IMR-90 (cell line): ENCODE measurements around the gene SLC19A2. TPM values are rescaled to one million over a fixed set of nuclear protein-coding genes. Genes with fewer than 3 reads are reported as not detected.

Source experiments
- ATAC-seq: fragments of 200-7000 bp; cut with Tn5 transposase; 2 replicates; pipeline ENCODE4 v1.9.1; 2020; ENCODE audit warnings: low read depth, mild to moderate bottlenecking, moderate library complexity
- BruUV-seq: library from RNA; stranded (reverse); fragments of 400-500 nt; replicated peaks from 2 replicates; lab custom pipeline; 2021; lab: Mats Ljungman, UMichigan
- CTCF ChIA-PET: fragments of 300-600 bp; formaldehyde crosslinking; extraction: SDS; loops from one replicate; lab custom pipeline; 2021; ENCODE audit warnings: antibody characterized with exemption; lab: Yijun Ruan, JAX
- POLR2A ChIA-PET: fragments of 300-600 bp; sonication (Branson Sonifier 250); formaldehyde crosslinking; loops from one replicate; lab custom pipeline; 2022; ENCODE audit warnings: antibody characterized with exemption; ENCODE audit not compliant: unreplicated experiment; lab: Charles Lee
- DNase-seq: peaks from one replicate; pipeline ENCODE4 v3.0.0; 2013
- H2AFZ ChIP-seq: replicated peaks from 2 replicates; pipeline ENCODE3; 2013; ENCODE audit warnings: low read length, mild to moderate bottlenecking; ENCODE audit not compliant: poor library complexity
- H2AK5ac ChIP-seq: 2 replicates; pipeline ENCODE4 v1.6.1; 2013; ENCODE audit warnings: low read depth, low read length, inconsistent platforms
- H2AK9ac ChIP-seq: replicated peaks from 2 replicates; pipeline ENCODE3; 2013; ENCODE audit warnings: mild to moderate bottlenecking, low read depth, low read length, moderate library complexity; ENCODE audit not compliant: poor library complexity
- H2BK120ac ChIP-seq: 2 replicates; pipeline ENCODE4 v1.6.1; 2013; ENCODE audit warnings: low read depth, low read length, inconsistent platforms
- H2BK15ac ChIP-seq: 3 replicates; pipeline ENCODE4 v1.6.1; 2013; ENCODE audit warnings: low read depth, low read length, inconsistent platforms
- H2BK20ac ChIP-seq: 2 replicates; pipeline ENCODE4 v1.6.1; 2013; ENCODE audit warnings: low read depth, mild to moderate bottlenecking, inconsistent platforms, low read length, moderate library complexity
- H2BK5ac ChIP-seq: 2 replicates; pipeline ENCODE4 v1.6.1; 2013; ENCODE audit warnings: mild to moderate bottlenecking, low read depth, low read length, inconsistent platforms; ENCODE audit not compliant: poor library complexity, severe bottlenecking
- H3K14ac ChIP-seq: replicated peaks from 2 replicates; pipeline ENCODE4 v1.6.1; 2013; ENCODE audit warnings: low read depth, low read length, inconsistent platforms
- H3K18ac ChIP-seq: 2 replicates; pipeline ENCODE4 v1.6.1; 2013; ENCODE audit warnings: low read depth, low read length, control low read depth
- H3K23ac ChIP-seq: 2 replicates; pipeline ENCODE4 v1.6.1; 2013; ENCODE audit warnings: low read depth, low read length, inconsistent platforms
- H3K27ac ChIP-seq: 2 replicates; pipeline ENCODE4 v1.5.1; 2013; ENCODE audit warnings: mild to moderate bottlenecking, control low read depth, low read length; ENCODE audit not compliant: insufficient read depth
- H3K27me3 ChIP-seq: 2 replicates; pipeline ENCODE4 v1.6.1; 2013; ENCODE audit warnings: low read length; ENCODE audit not compliant: control insufficient read depth, insufficient read depth
- H3K36me3 ChIP-seq: 2 replicates; pipeline ENCODE4 v1.6.1; 2013; ENCODE audit warnings: low read length, mixed read lengths; ENCODE audit not compliant: control insufficient read depth, insufficient read depth
- H3K4ac ChIP-seq: 2 replicates; pipeline ENCODE4 v1.6.1; 2013; ENCODE audit warnings: low read depth, low read length, inconsistent platforms
- H3K4me1 ChIP-seq: 2 replicates; pipeline ENCODE4 v1.6.1; 2013; ENCODE audit warnings: low read length, mixed read lengths; ENCODE audit not compliant: control insufficient read depth, insufficient read depth
- H3K4me2 ChIP-seq: 2 replicates; pipeline ENCODE4 v1.6.1; 2013; ENCODE audit warnings: low read depth, mild to moderate bottlenecking, control low read depth, low read length, moderate library complexity
- H3K4me3 ChIP-seq: 2 replicates; pipeline ENCODE4 v1.5.1; 2013; ENCODE audit warnings: low read depth, mild to moderate bottlenecking, control low read depth, low read length, moderate library complexity; ENCODE audit not compliant: insufficient read depth
- H3K56ac ChIP-seq: 2 replicates; pipeline ENCODE4 v1.6.1; 2013; ENCODE audit warnings: low read length, inconsistent platforms; ENCODE audit not compliant: insufficient read depth; ENCODE audit errors: extremely low read depth
- H3K79me1 ChIP-seq, 2 experiments: 2 replicates each; pipeline ENCODE4 v1.6.1; 2013; ENCODE audit warnings: low read length in 2 of 2, inconsistent platforms in 1 of 2, low read depth in 1 of 2
- H3K9ac ChIP-seq: 2 replicates; pipeline ENCODE4 v1.6.1; 2013; ENCODE audit warnings: low read depth, low read length, control low read depth
- H3K9me1 ChIP-seq: 2 replicates; pipeline ENCODE4 v1.6.1; 2013; ENCODE audit warnings: low read length, inconsistent platforms; ENCODE audit not compliant: insufficient read depth
- H3K9me3 ChIP-seq: 2 replicates; pipeline ENCODE4 v1.6.1; 2013; ENCODE audit warnings: low read length; ENCODE audit not compliant: control insufficient read depth, insufficient read depth
- H4K20me1 ChIP-seq: 2 replicates; pipeline ENCODE4 v1.6.1; 2013; ENCODE audit warnings: low read length, inconsistent platforms; ENCODE audit not compliant: insufficient read depth
- H4K5ac ChIP-seq: 2 replicates; pipeline ENCODE4 v1.6.1; 2013; ENCODE audit warnings: mild to moderate bottlenecking, low read depth, low read length, control low read depth
- H4K8ac ChIP-seq, 2 experiments: 2 replicates each; pipeline ENCODE4 v1.6.1; 2013; ENCODE audit warnings: low read depth in 2 of 2, low read length in 2 of 2, control low read depth in 1 of 2, inconsistent platforms in 1 of 2
- H4K91ac ChIP-seq: 2 replicates; pipeline ENCODE4 v1.6.1; 2013; ENCODE audit warnings: low read depth, low read length, inconsistent platforms; ENCODE audit not compliant: insufficient read depth
- BHLHE40 ChIP-seq: fragments of 150-350 bp; IDR thresholded peaks from 2 replicates; pipeline ENCODE4 v1.6.1; 2016; ENCODE audit warnings: mild to moderate bottlenecking, low read depth, low read length
- CEBPB ChIP-seq: IDR thresholded peaks from 2 replicates; pipeline ENCODE4 v1.6.1; 2012; ENCODE audit warnings: low read depth, low read length, improper control_type of control experiment
- CHD1 ChIP-seq: IDR thresholded peaks from 2 replicates; pipeline ENCODE4 v1.6.1; 2012; ENCODE audit warnings: low read depth, low read length, improper control_type of control experiment
- MAFK ChIP-seq: IDR thresholded peaks from 2 replicates; pipeline ENCODE4 v1.6.1; 2012; ENCODE audit warnings: low read depth, low read length, improper control_type of control experiment
- MAZ ChIP-seq: IDR thresholded peaks from 2 replicates; pipeline ENCODE4 v1.6.1; 2012; ENCODE audit warnings: low read depth, mild to moderate bottlenecking, low read length, improper control_type of control experiment, moderate library complexity, borderline replicate concordance
- NFE2L2 ChIP-seq: fragments of 150-350 bp; IDR thresholded peaks from 2 replicates; pipeline ENCODE4 v1.6.1; 2016; ENCODE audit warnings: low read depth, mild to moderate bottlenecking, low read length
- RAD21 ChIP-seq: IDR thresholded peaks from 2 replicates; pipeline ENCODE4 v1.6.1; 2012; ENCODE audit warnings: low read length, improper control_type of control experiment
- RCOR1 ChIP-seq: IDR thresholded peaks from 2 replicates; pipeline ENCODE4 v1.6.1; 2012; ENCODE audit warnings: mild to moderate bottlenecking, low read length, improper control_type of control experiment; ENCODE audit not compliant: insufficient replicate concordance
- RFX5 ChIP-seq: IDR thresholded peaks from 2 replicates; pipeline ENCODE4 v1.8.0; 2012; ENCODE audit warnings: low read depth, mild to moderate bottlenecking, low read length, moderate library complexity
- USF2 ChIP-seq: fragments of 150-350 bp; IDR thresholded peaks from 2 replicates; pipeline ENCODE4 v1.6.1; 2017; ENCODE audit warnings: mild to moderate bottlenecking, antibody characterized with exemption, low read length, low read depth
- WGBS, 2 experiments: methylation state at CpG; one replicate each; pipeline versions ENCODE4 v1.1.5 to v1.1.7; 2013; ENCODE audit warnings: missing lambda C conversion rate in 2 of 2; ENCODE audit not compliant: insufficient read length in 1 of 2; ENCODE audit errors: extremely low coverage in 2 of 2; 5-methylcytosine and 5-hydroxymethylcytosine counted together
- dilution Hi-C: fragments of 300-500 bp; cut with HindIII; formaldehyde crosslinking; loops from one replicate; pipeline ENCODE4 v1.14.3; 2018; ENCODE audit warnings: low sequenced_read_pairs; ENCODE audit not compliant: unreplicated experiment
- in situ Hi-C: fragments of 300-500 bp; cut with MboI; formaldehyde crosslinking; loops from 3 replicates; pipeline ENCODE4 v1.14.3; 2019; ENCODE audit warnings: low sequenced_read_pairs, inconsistent platforms, mixed read lengths
- intact Hi-C: fragments of 100-400 bp; cut with micrococcal nuclease; formaldehyde crosslinking; loops from 2 replicates; pipeline ENCODE4 v1.10.0; 2022
- polyA plus RNA-seq, 3 experiments: library from polyadenylated mRNA; depleted of rRNA; stranded (reverse); fragments of >200 nt; gene quantifications; 2 replicates each; pipeline ENCODE4 v1.2.3, GENCODE V29; 2012; ENCODE audit warnings: low replicate concordance in 1 of 3
- total RNA-seq: library from RNA; depleted of rRNA; stranded (reverse); fragments of >200 nt; gene quantifications from 2 replicates; pipeline ENCODE4 v1.2.3, GENCODE V29; 2012

SLC19A2 gene
- total and polyA plus RNA-seq, 2 of the 4 experiments (the other 2 are of a cell fraction): 3.6 to 5.2 TPM

GRCh38 chr1:169529068-169529642 lies 43.4 kb upstream of the SLC19A2 start:
- Histone ChIP-seq H4K8ac (no peak overlapping the region), H2AFZ (no peak overlapping the region), H3K9ac (no peak overlapping the region), H3K23ac (no peak overlapping the region), H3K79me1 (no peaks in the 10 kb centered on the region), H3K14ac (no peak overlapping the region), H3K9me1 (no peaks in the 10 kb centered on the region), H3K9me3 (no peaks in the 10 kb centered on the region), H3K18ac (no peak overlapping the region), H2BK20ac (no peak overlapping the region), H3K4me3 (no peak overlapping the region), H2BK5ac (no peak overlapping the region), H3K27ac (no peak overlapping the region), H3K56ac (no peak overlapping the region), H2AK9ac (no peak overlapping the region), H4K5ac (no peak overlapping the region), H4K20me1 (no peaks in the 10 kb centered on the region), H2BK15ac (no peak overlapping the region), H3K36me3 (no peaks in the 10 kb centered on the region), H3K4ac (no peak overlapping the region), H2AK5ac (no peak overlapping the region), H3K4me1 (no peaks in the 10 kb centered on the region), H3K27me3 (peaks cover 3% of the 10 kb centered on the region; the same call in 1 of the 2 replicates), H2BK120ac (no peak overlapping the region), H4K91ac (no peak overlapping the region), H3K4me2 (no peak overlapping the region; the same call in 1 of the 2 replicates)
- ChIA-PET CTCF (interaction anchor here (0.9 kb wide), 1 partner anchor 17 kb away, joined by 4 read pairs; no protein-coding TSS in a partner anchor), POLR2A (no interaction called here)
- WGBS, 2 experiments: no CpG with 5 or more reads among the region's 3 CpGs
- DNase-seq: no peak
- intact Hi-C loops (no loop called here), dilution Hi-C loops (no loop called here), in situ Hi-C loops (no loop called here)
- BruUV-seq: no TSS peak
- no peak for TF ChIP-seq MAFK
- no peak for TF ChIP-seq CHD1
- no peak for TF ChIP-seq CEBPB
- TF ChIP-seq RAD21: no peak
- no peak for TF ChIP-seq RCOR1
- no peak for TF ChIP-seq NFE2L2
- no peak for TF ChIP-seq USF2
- no peak for TF ChIP-seq RFX5
- no peak for TF ChIP-seq MAZ
- no peak; the same call in 1 of the 2 replicates for TF ChIP-seq BHLHE40
- no peak for ATAC-seq
